HUES48 (cell line): Measurements from ENCODE around the gene EFR3B.

Source experiments
- H3K27ac ChIP-seq: one replicate; pipeline ENCODE4 v1.7.0; 2013; ENCODE audit warnings: low read depth, low read length, inconsistent platforms
- H3K27me3 ChIP-seq: 2 replicates; pipeline ENCODE4 v1.6.1; 2013; ENCODE audit warnings: mild to moderate bottlenecking, low read length; ENCODE audit not compliant: control insufficient read depth, insufficient read depth
- H3K36me3 ChIP-seq: 2 replicates; pipeline ENCODE4 v1.6.1; 2013; ENCODE audit warnings: low read length; ENCODE audit not compliant: control insufficient read depth, insufficient read depth
- H3K4me1 ChIP-seq: 2 replicates; pipeline ENCODE4 v1.6.1; 2013; ENCODE audit warnings: mild to moderate bottlenecking, low read length; ENCODE audit not compliant: control insufficient read depth, insufficient read depth
- H3K4me3 ChIP-seq: 2 replicates; pipeline ENCODE4 v1.5.1; 2013; ENCODE audit warnings: mild to moderate bottlenecking, low read depth, low read length
- H3K9ac ChIP-seq: 2 replicates; pipeline ENCODE4 v1.6.1; 2013; ENCODE audit warnings: mild to moderate bottlenecking, low read depth, low read length, moderate library complexity
- H3K9me3 ChIP-seq: 2 replicates; pipeline ENCODE4 v1.6.1; 2013; ENCODE audit warnings: low read length; ENCODE audit not compliant: control insufficient read depth, insufficient read depth

Gene EFR3B

DNA sequence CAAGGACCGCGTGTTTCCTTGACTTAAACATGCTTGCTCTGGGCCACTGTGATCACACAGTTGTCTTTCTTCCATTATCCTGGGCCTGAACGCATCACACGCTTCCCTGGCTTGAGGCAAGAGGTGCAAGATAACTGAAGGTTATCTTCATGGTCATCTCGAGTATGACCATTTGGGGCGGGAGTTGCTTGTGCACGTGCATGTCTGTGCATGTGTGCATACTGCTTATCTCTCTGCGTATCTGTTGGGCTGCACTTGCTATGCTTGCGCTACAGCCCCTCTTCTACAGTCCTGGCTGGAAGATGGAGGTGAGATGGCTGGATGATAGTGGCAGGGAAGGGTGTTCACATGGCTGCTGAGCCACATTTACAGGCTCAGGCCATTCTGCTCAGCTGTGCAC lies 27.2 kb upstream of the EFR3B start:
- no peaks in the 10 kb centered on the region for H3K9me3 ChIP-seq
- no peak overlapping the region for H3K27ac ChIP-seq
- no peaks in the 10 kb centered on the region for H3K4me1 ChIP-seq
- no peak overlapping the region for H3K4me3 ChIP-seq
- no peaks in the 10 kb centered on the region for H3K27me3 ChIP-seq
- H3K36me3 ChIP-seq, result no peaks in the 10 kb centered on the region
- H3K9ac ChIP-seq, result no peak overlapping the region

DNA sequence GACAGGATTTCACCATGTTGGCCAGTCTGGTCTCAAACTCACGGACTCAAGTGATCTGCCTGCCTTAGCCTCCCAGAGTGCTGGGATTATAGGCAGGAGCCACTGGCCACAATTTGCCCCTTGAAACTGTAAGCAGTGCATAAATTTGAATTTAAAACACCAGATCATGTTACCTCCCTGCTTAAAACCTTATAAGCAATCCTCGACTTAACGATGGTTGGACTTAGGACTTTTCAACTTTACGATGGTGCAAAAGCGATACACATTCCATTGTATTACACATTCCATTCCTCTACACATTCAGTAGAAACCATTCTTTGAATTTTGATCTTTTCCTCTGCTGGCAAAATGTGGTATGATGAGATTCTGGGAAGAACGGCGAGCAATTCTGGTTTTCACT lies 23.2 kb upstream of the EFR3B start:
- no peak overlapping the region for H3K9ac ChIP-seq
- no peak overlapping the region for H3K27ac ChIP-seq

DNA sequence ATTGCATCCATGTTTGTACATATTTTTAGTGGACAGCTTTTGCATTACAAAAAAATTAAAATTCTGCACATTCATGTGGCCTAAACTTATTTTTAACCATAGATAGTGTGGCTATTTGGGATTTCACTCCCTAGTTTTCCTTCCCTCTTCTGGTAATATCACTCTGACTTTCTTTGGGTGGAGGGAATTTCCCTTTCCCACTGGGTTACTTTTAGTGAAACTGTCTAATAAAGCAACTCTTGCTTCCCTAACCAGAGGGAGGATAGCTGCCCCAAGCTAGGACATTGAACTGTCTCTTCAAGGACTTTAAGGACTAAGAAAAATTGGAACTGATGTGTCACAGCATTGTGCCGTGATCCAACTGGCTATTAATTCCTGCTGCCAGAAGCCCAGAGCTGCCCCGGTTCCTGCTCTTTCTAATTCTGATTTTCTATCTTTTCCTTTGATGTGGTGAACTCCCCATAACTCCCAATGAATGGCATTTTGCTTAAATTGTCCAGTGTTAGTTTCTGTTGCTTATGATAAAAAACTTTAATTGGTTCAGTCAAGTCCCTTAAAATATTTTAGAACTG lies 20.0 kb upstream of the EFR3B start:
- H3K27ac ChIP-seq, result no peak overlapping the region

More for the DNA sequence above, 23.2 kb upstream of the EFR3B start:
- H3K4me1 ChIP-seq, result no peaks in the 10 kb centered on the region
- no peak overlapping the region for H3K4me3 ChIP-seq
- no peaks in the 10 kb centered on the region for H3K36me3 ChIP-seq
- H3K27me3 ChIP-seq, result no peaks in the 10 kb centered on the region
- no peaks in the 10 kb centered on the region for H3K9me3 ChIP-seq

DNA sequence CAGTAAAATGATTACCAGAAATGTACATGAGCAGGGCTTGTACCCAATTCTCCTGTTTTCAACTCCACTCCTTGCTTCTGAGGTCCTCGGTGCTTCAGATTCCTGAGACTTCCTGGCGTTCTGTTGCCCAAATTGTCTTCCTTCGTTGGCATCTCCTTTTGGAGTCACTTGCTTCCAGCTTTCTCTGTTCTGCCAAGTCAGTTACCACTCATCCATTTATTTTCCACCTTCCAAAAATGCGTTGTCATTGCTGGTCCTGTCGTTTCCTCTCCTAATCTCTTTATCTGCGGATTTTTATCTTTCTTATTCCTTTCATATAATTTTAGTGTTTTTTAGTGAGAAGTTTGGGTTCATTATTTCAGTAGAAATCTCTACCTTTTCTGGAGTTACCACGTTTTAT lies 18.5 kb upstream of the EFR3B start:
- H3K27me3 ChIP-seq, result no peaks in the 10 kb centered on the region
- H3K4me1 ChIP-seq, result no peaks in the 10 kb centered on the region
- no peak overlapping the region for H3K9ac ChIP-seq
- no peak overlapping the region for H3K27ac ChIP-seq
- H3K9me3 ChIP-seq, result no peaks in the 10 kb centered on the region
- H3K36me3 ChIP-seq, result no peaks in the 10 kb centered on the region
- H3K4me3 ChIP-seq, result no peak overlapping the region

More for the DNA sequence above, 20.0 kb upstream of the EFR3B start:
- Histone ChIP-seq H3K4me3 (no peak overlapping the region), H3K36me3 (no peaks in the 10 kb centered on the region), H3K9me3 (no peaks in the 10 kb centered on the region), H3K9ac (no peak overlapping the region), H3K4me1 (no peaks in the 10 kb centered on the region), H3K27me3 (no peaks in the 10 kb centered on the region)

DNA sequence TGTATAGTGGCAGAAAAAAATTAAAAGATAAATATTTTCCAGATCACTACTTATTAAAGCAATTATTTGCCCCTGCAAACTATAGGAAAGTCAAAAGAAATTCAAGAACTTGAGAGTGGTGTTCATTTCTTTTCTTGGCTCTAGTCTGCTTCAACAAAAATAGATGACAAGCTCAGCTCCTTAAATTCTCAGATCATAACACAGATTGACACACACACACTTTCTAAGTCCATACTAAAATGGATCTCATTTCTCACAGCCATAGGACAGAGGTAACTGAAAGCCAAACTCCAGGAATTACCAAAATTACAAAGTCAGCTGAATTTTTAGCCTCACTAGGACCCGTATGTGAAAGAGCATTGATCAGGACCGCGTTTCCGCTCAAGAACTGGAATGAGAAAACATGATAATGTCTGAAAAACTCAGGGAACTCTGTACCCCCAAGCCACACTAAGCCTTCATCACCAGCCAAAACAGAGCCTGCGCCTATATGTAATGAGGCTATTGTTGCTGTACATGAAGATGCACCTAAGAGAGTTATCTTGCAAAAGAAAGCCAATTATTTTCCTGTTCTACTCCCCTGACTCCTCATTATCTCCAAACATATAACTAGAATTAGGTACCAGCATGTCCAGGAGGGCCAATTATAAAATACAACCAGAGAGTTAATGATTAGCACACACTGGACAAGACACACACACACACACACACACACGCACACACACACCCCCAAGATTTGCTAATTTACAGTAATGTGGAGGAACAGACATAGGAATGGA lies 16.5 kb upstream of the EFR3B start:
- Histone ChIP-seq H3K27ac (no peak overlapping the region), H3K36me3 (no peaks in the 10 kb centered on the region), H3K9ac (no peak overlapping the region), H3K9me3 (no peaks in the 10 kb centered on the region), H3K27me3 (no peaks in the 10 kb centered on the region), H3K4me3 (no peak overlapping the region), H3K4me1 (no peaks in the 10 kb centered on the region)

DNA sequence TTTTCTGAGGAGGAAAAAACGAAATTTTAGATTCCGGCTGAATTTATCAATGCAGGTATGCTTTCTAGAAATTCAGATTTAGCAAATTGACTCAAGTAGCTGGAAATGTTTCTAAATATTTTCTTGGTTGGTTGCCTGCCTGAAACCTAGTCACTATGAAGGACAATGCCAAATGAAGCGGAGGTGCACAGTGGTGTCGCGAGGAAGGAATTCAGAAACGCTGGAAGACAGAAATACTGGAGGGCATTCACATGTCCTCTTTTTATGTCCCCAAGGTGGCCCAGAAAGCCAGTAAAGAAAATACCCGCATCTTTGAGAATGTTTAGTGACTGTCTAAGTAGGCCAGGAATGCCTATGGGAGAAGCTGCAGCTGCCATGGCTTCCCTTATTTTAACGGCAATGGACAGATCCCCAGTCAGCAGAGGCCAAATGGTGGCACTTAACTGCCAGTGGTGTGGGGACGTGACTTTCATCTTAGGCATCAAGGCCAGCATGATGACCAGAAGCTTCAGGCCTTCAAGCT lies 15.8 kb upstream of the EFR3B start:
- no peaks in the 10 kb centered on the region for H3K27me3 ChIP-seq

DNA sequence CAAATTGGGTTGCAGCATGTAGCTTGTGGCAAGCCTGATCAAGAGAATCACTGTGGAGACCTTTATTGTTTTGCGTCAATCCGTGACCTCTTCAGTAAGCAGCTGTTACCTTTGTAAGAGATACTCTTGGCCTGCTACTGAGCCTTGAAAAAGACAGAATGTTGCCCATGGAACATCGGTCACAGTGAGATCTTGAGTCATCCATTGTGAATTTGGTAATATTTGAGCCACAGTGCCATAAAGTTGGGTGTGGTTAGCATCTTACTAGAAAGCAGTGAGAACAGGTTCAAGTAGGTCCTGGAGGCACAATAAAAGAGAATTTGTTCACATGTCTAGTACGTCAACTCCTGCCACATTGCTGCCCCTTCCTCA lies 12.7 kb upstream of the EFR3B start:
- Histone ChIP-seq H3K27me3 (no peaks in the 10 kb centered on the region), H3K4me1 (no peaks in the 10 kb centered on the region), H3K9me3 (no peaks in the 10 kb centered on the region), H3K4me3 (no peak overlapping the region), H3K27ac (no peak overlapping the region), H3K9ac (no peak overlapping the region), H3K36me3 (no peaks in the 10 kb centered on the region)

More for the DNA sequence above, 15.8 kb upstream of the EFR3B start:
- Histone ChIP-seq H3K4me1 (no peaks in the 10 kb centered on the region), H3K4me3 (no peak overlapping the region), H3K9ac (no peak overlapping the region), H3K9me3 (no peaks in the 10 kb centered on the region), H3K27ac (no peak overlapping the region), H3K36me3 (no peaks in the 10 kb centered on the region)

DNA sequence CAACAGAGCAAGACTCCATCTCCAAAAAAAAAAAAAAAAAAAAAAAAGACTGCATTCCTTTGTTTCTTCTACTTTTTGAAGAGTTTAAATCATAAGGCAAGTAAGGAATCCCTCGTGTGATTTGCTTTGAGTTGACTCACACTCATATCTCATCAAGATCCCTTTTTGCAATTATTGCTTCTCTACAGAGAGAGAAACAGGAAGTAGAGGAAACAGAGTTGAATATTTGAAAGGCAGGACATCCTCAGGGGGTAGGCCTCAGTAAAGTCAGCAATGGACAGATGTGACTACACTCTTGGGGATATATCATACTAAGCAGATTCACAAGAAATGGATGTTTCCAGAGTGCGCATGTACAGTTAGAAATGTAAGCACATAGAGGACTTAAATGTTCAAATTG lies 11.2 kb upstream of the EFR3B start:
- Histone ChIP-seq H3K27ac (no peak overlapping the region), H3K4me3 (no peak overlapping the region), H3K4me1 (no peaks in the 10 kb centered on the region), H3K27me3 (no peaks in the 10 kb centered on the region), H3K9me3 (no peaks in the 10 kb centered on the region), H3K9ac (no peak overlapping the region), H3K36me3 (no peaks in the 10 kb centered on the region)

DNA sequence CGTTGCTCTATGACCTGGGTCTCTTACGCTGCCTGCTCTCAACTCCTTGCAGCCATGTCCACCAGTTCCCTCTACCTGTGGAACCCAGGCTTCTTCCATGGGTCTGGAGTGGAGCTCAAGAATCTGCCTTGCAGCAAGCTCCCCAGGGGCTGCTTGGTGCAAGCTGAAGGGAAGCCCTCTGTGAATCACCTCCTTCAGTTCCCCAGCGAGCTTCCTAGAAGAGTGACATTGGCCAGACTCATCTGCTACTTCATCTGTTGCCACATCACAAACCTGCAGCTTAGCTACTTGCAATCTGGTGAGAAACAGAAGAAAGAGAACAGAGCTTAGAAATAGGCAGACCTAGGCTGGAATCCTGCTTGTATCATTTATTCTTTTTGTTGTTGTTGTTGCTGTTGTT lies 9.8 kb upstream of the EFR3B start:
- H3K27me3 ChIP-seq, result no peaks in the 10 kb centered on the region

DNA sequence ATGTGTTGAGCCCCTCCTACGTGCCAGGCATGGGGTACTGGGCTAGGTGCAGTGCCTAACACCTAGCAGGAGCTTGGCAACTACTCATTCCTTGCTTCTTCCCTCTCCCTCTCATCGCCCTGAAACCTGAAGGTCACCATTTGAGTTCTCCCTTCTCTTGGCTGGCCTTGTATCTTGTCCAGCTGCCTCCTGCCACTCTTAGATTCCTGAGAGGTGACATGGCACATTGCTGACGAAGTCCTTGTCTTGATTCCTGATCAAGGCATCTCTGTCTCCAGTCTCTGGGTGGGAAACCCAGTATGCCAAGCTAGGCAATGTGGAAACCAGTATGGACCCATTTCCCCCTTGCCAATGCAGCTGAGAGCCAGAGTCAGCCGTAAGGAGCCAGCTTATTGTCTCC lies 9.0 kb upstream of the EFR3B start:
- no peaks in the 10 kb centered on the region for H3K4me1 ChIP-seq
- H3K9ac ChIP-seq, result no peak overlapping the region
- H3K4me3 ChIP-seq, result no peak overlapping the region
- H3K27ac ChIP-seq, result no peak overlapping the region
- H3K36me3 ChIP-seq, result no peaks in the 10 kb centered on the region
- H3K9me3 ChIP-seq, result no peaks in the 10 kb centered on the region
- no peaks in the 10 kb centered on the region for H3K27me3 ChIP-seq

More for the DNA sequence above, 9.8 kb upstream of the EFR3B start:
- H3K4me3 ChIP-seq, result no peak overlapping the region
- H3K36me3 ChIP-seq, result no peaks in the 10 kb centered on the region
- no peak overlapping the region for H3K27ac ChIP-seq
- H3K4me1 ChIP-seq, result no peaks in the 10 kb centered on the region
- H3K9me3 ChIP-seq, result no peaks in the 10 kb centered on the region
- H3K9ac ChIP-seq, result no peak overlapping the region

DNA sequence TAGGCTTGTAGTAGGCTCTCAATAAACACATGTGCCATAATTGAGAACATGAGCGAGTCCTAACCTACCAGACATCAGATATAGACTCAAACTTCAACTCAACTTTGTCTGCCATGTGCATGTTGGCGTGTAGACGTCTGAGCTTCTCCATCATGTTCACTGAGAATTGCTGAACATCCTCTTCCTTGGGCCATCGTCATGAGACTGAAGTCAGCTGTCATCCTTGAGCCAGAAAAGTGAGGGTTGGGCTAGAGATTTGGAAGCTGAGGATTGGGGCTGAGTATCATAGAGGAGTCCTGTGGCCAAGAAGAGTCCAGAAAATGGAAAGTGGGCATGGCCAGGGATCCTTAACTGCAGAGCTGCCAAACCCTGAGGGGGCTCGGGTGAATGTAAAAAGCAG lies 7.8 kb upstream of the EFR3B start:
- Histone ChIP-seq H3K4me1 (no peaks in the 10 kb centered on the region), H3K27me3 (no peaks in the 10 kb centered on the region), H3K4me3 (no peak overlapping the region)

More for the DNA sequence above, 7.8 kb upstream of the EFR3B start:
- no peak overlapping the region for H3K27ac ChIP-seq
- no peak overlapping the region for H3K9ac ChIP-seq
- H3K36me3 ChIP-seq, result no peaks in the 10 kb centered on the region
- H3K9me3 ChIP-seq, result no peaks in the 10 kb centered on the region
